Body of pancreas (tissue), 4 donors: ENCODE measurements around the gene VWA2. TPM values are rescaled to one million over a fixed set of nuclear protein-coding genes. Genes with fewer than 3 reads are reported as not detected.

Experiments
- ATAC-seq: fragments of 150-250 bp; one replicate; pipeline ENCODE4 v1.9.1; 2016
- DNase-seq, 4 donors: peaks; one replicate each; pipeline ENCODE4 v3.0.0-alpha.2; 2019
- H3K27ac ChIP-seq, 4 donors: fragments of 200-600 bp; sonication (generic); 1 replicate in 3 of 4; 2 replicates in 1 of 4; pipeline versions ENCODE4 v1.5.1 to v1.6.1; 2016 to 2019; ENCODE audit warnings: mild to moderate bottlenecking in 1 of 4, mixed read lengths in 1 of 4, moderate library complexity in 1 of 4
- H3K27me3 ChIP-seq, 2 donors: fragments of 200-600 bp; sonication (generic); one replicate each; pipeline ENCODE4 v1.6.0; 2016; ENCODE audit warnings: mild to moderate bottlenecking in 1 of 2
- H3K36me3 ChIP-seq, 2 donors: fragments of 200-600 bp; sonication (generic); replicated peaks in 1 of 2; 2 replicates each; pipeline ENCODE4 v1.5.1; 2016; ENCODE audit warnings: low read depth in 2 of 2; ENCODE audit not compliant: insufficient read depth in 1 of 2
- H3K4me1 ChIP-seq: fragments of 200-600 bp; sonication (generic); one replicate; pipeline ENCODE4 v1.6.0; 2016
- H3K4me3 ChIP-seq, 2 donors: fragments of 200-600 bp; sonication (generic); 1 replicate in 1 of 2; 2 replicates in 1 of 2; pipeline ENCODE4 v1.5.1; 2016 to 2019
- H3K9me3 ChIP-seq, 3 donors: fragments of 200-600 bp; sonication (generic); 1 replicate in 2 of 3; 2 replicates in 1 of 3; pipeline ENCODE4 v1.5.1; 2016
- POLR2A ChIP-seq, 3 donors: fragments of 450-650 bp; IDR thresholded peaks; one replicate each; pipeline ENCODE4 v1.6.1; 2016; ENCODE audit warnings: antibody characterized with exemption in 3 of 3, mild to moderate bottlenecking in 2 of 3
- WGBS, 2 donors: methylation state at CpG; one replicate each; pipeline ENCODE4 v1.1.5; 2017; 5-methylcytosine and 5-hydroxymethylcytosine counted together
- intact Hi-C: fragments of 100-400 bp; cut with DNase I; formaldehyde crosslinking; loops from one replicate; pipeline ENCODE4 v1.15.1; 2023
- total RNA-seq, 2 donors: library from RNA; depleted of rRNA; stranded (reverse); fragments of >200 nt; gene quantifications; one replicate each; pipeline ENCODE4 v1.1.0, GENCODE V29; 2016
- TF ChIP-seq, protein P1 (sequence below), 7 experiments: fragments of 450-650 bp in 4 of 7; fragments of 200-600 bp in 3 of 7; sonication (generic) in 3 of 7; IDR thresholded peaks; one replicate each; pipeline ENCODE4 v1.5.1; 2016 to 2019; ENCODE audit warnings: antibody characterized with exemption in 7 of 7

Gene VWA2
- total RNA-seq, 2 donors from 2014 or later, result 10.5 to 15.3 TPM

DNA sequence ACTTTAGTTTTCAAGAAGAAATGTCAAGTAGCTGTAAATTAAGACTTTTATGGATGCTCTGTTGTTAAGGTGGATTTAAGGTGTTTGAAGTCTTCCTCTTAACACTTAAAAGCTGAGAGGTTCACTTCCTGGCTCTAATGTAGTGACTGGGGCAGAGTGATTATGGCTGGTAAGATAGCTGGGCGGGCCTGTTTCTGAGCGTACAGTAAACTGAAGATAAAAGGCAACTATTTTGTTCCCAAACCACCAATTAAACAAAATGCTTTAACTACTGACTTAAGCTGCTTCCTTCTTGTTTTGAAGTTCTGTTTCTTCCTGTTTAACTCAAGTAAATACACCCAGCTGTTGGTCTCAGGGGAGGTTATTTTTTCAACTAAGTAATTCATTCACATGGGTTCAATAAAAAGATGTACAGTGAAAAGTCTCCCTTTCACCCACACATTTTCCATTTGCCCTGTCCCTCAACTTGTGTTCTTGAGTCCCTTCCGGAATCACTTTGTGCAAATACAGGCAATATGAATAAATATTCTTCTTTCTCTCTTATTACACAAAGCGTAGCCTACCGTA, 19.3 kb downstream of the VWA2 start:
- Histone ChIP-seq H3K36me3 (no peaks in the 10 kb centered on the region), H3K27me3 (no peaks in the 10 kb centered on the region), H3K9me3 (no peaks in the 10 kb centered on the region), H3K27ac (peak overlapping the region in 1 of 4 donors; percentile 3), H3K4me3 (no peak overlapping the region), H3K4me1 (no peaks in the 10 kb centered on the region)
- no peak for TF ChIP-seq POLR2A (IDR thresholded peaks at IDR 0.05)
- TF ChIP-seq, protein P1, sequence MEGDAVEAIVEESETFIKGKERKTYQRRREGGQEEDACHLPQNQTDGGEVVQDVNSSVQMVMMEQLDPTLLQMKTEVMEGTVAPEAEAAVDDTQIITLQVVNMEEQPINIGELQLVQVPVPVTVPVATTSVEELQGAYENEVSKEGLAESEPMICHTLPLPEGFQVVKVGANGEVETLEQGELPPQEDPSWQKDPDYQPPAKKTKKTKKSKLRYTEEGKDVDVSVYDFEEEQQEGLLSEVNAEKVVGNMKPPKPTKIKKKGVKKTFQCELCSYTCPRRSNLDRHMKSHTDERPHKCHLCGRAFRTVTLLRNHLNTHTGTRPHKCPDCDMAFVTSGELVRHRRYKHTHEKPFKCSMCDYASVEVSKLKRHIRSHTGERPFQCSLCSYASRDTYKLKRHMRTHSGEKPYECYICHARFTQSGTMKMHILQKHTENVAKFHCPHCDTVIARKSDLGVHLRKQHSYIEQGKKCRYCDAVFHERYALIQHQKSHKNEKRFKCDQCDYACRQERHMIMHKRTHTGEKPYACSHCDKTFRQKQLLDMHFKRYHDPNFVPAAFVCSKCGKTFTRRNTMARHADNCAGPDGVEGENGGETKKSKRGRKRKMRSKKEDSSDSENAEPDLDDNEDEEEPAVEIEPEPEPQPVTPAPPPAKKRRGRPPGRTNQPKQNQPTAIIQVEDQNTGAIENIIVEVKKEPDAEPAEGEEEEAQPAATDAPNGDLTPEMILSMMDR (IDR thresholded peaks at IDR 0.05), result no peak
- 57 to 68% methylated on average over 5 of the region's 5 CpGs for WGBS, 2 donors
- DNase-seq (no peak), ATAC-seq (no peak)
- intact Hi-C loops, result no loop called here

- no peak for DNase-seq
- 90 to 92% methylated on average over 10 of the region's 10 CpGs for WGBS, 2 donors
Observed at GRCh38 chr10:114259824-114260223, 20.8 kb downstream of the VWA2 start.

DNA sequence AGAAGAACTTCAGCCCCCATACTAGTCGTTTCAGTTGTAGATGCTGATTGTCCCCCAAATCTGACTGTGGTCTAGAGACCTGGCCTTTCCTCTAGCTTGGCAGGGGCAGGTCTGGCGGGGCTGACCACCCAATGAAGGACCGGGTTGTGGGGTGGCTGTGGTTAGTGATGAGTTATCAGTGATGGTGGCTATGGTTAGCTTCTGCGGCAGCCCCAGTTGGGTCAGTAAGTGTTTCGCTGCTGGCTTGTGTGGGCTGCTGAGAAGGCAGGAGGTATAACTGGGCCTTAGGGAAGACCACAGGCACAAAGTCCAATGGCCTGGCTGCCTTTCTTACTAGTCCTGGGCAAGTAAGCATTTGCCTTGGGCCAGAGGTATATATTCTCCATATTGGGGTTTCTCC, 21.3 kb downstream of the VWA2 start:
- no peaks in the 10 kb centered on the region for H3K27me3 ChIP-seq
- peaks cover 9% of the 10 kb centered on the region for H3K4me1 ChIP-seq
- intact Hi-C loops, result no loop called here
- H3K9me3 ChIP-seq, result no peaks in the 10 kb centered on the region
- TF ChIP-seq, protein P1 (IDR thresholded peaks at IDR 0.05), result no peak
- DNase-seq (no peak), ATAC-seq (no peak)
- no peak overlapping the region for H3K4me3 ChIP-seq
- H3K36me3 ChIP-seq, result no peaks in the 10 kb centered on the region
- no peak overlapping the region for H3K27ac ChIP-seq
- WGBS, 2 donors, result 91 to 93% methylated on average over 5 of the region's 5 CpGs

More at GRCh38 chr10:114259824-114260223, 20.8 kb downstream of the VWA2 start:
- H3K27me3 ChIP-seq, result no peaks in the 10 kb centered on the region
- no peak for ATAC-seq
- no peak for TF ChIP-seq POLR2A (IDR thresholded peaks at IDR 0.05)
- TF ChIP-seq, protein P1 (IDR thresholded peaks at IDR 0.05), result no peak
- H3K4me1 ChIP-seq, result peaks cover 3% of the 10 kb centered on the region
- no peaks in the 10 kb centered on the region for H3K9me3 ChIP-seq
- no peak overlapping the region for H3K27ac ChIP-seq
- intact Hi-C loops, result no loop called here
- no peaks in the 10 kb centered on the region for H3K36me3 ChIP-seq
- no peak overlapping the region for H3K4me3 ChIP-seq

GRCh38 chr10:114261076-114261475, 22.0 kb downstream of the VWA2 start:
- intact Hi-C loops, result no loop called here
- H3K4me3 ChIP-seq, result no peak overlapping the region
- no peaks in the 10 kb centered on the region for H3K9me3 ChIP-seq
- no peaks in the 10 kb centered on the region for H3K36me3 ChIP-seq
- peaks cover 16% of the 10 kb centered on the region for H3K4me1 ChIP-seq
- TF ChIP-seq, protein P1 (IDR thresholded peaks at IDR 0.05), result no peak
- peak in 1 of 3 donors; percentile 16 for TF ChIP-seq POLR2A (IDR thresholded peaks at IDR 0.05)
- ATAC-seq (no peak), DNase-seq (no peak)
- no peak overlapping the region for H3K27ac ChIP-seq
- 84 to 88% methylated on average over 2 of the region's 2 CpGs for WGBS, 2 donors
- no peaks in the 10 kb centered on the region for H3K27me3 ChIP-seq

- Histone ChIP-seq H3K4me3 (no peak overlapping the region), H3K36me3 (no peaks in the 10 kb centered on the region), H3K27ac (no peak overlapping the region), H3K4me1 (peaks cover 27% of the 10 kb centered on the region), H3K27me3 (no peaks in the 10 kb centered on the region), H3K9me3 (no peaks in the 10 kb centered on the region)
- 78 to 86% methylated on average over 4 of the region's 4 CpGs for WGBS, 2 donors
- intact Hi-C loops, result no loop called here
- DNase-seq (no peak), ATAC-seq (no peak)
- TF ChIP-seq, protein P1 (IDR thresholded peaks at IDR 0.05), result no peak
- TF ChIP-seq POLR2A (IDR thresholded peaks at IDR 0.05), result no peak
Observed at GRCh38 chr10:114262496-114262895, 23.4 kb downstream of the VWA2 start.
